Stimulated activated CD4-positive, alpha-beta T cell treated with anti-CD3 and anti-CD28 coated beads, Interleukin-12 subunit alpha, Interleukin-12 subunit beta, amount 100 ng/mL, for 4 hours (primary cell): ENCODE results near the gene PANX2.
"Not testable (repeated sequence)": the region's sequence is repeated elsewhere in the genome, so short reads cannot be mapped to it uniquely, and the experiment has no call there.

Source experiments
- DNase-seq: peaks from one replicate; pipeline ENCODE4 v3.0.0-alpha.2; 2020

The PANX2 gene

GRCh38 chr22:50170453-50171318, at the start of gene PANX2:
PANX2 (plus strand) TSS chr22:50170731; CDS start chr22:50170731, 0 bp downstream.
- no peak for DNase-seq

- no peak for DNase-seq
Observed at GRCh38 chr22:50121202-50121740, 49.3 kb upstream of the PANX2 start.

GRCh38 chr22:50123119-50123518, 47.4 kb upstream of the PANX2 start:
- DNase-seq = no peak

- DNase-seq = no peak
Observed at GRCh38 chr22:50125029-50125428, 45.5 kb upstream of the PANX2 start.

GRCh38 chr22:50129121-50129736, 41.3 kb upstream of the PANX2 start:
- DNase-seq = no peak

GRCh38 chr22:50131894-50132293, 38.6 kb upstream of the PANX2 start:
- no peak for DNase-seq

GRCh38 chr22:50134481-50134880, 36.0 kb upstream of the PANX2 start:
- no peak for DNase-seq

- DNase-seq = no peak
Observed at GRCh38 chr22:50136581-50137015, 33.9 kb upstream of the PANX2 start.

- not testable (repeated sequence) for DNase-seq
Observed at GRCh38 chr22:50137277-50137676, 33.3 kb upstream of the PANX2 start.

GRCh38 chr22:50138041-50138440, 32.5 kb upstream of the PANX2 start:
- DNase-seq = no peak

GRCh38 chr22:50138988-50139387, 31.5 kb upstream of the PANX2 start:
- no peak for DNase-seq

GRCh38 chr22:50139843-50140415, 30.6 kb upstream of the PANX2 start:
- DNase-seq = no peak

GRCh38 chr22:50140615-50141014, 29.9 kb upstream of the PANX2 start:
- no peak for DNase-seq

GRCh38 chr22:50141462-50141861, 29.1 kb upstream of the PANX2 start:
- DNase-seq = no peak

GRCh38 chr22:50141891-50142363, 28.6 kb upstream of the PANX2 start:
- DNase-seq = no peak

- DNase-seq = no peak
Observed at GRCh38 chr22:50143096-50143495, 27.4 kb upstream of the PANX2 start.

GRCh38 chr22:50144005-50144614, 26.4 kb upstream of the PANX2 start:
- no peak for DNase-seq

- no peak for DNase-seq
Observed at GRCh38 chr22:50145721-50146438, 24.7 kb upstream of the PANX2 start.

- DNase-seq = no peak
Observed at GRCh38 chr22:50146439-50147238, 23.9 kb upstream of the PANX2 start.

- not testable (repeated sequence) for DNase-seq
Observed at GRCh38 chr22:50147258-50148165, 23.0 kb upstream of the PANX2 start.

- DNase-seq = no peak
Observed at GRCh38 chr22:50148166-50148500, 22.4 kb upstream of the PANX2 start.
